Activated CD4-positive, CD25-positive, alpha-beta regulatory T cell treated with anti-CD3 and anti-CD28 coated beads, Interleukin-2, amount 50 U/mL, for 24 hours (primary cell): ENCODE data around the gene JAG1.
"Not testable (repeated sequence)": the region's sequence is repeated elsewhere in the genome, so short reads cannot be mapped to it uniquely, and the experiment has no call there.

Source experiments
- ATAC-seq, 2 donors: fragments of 150-1000 bp; cut with Tn5 transposase; one replicate each; pipeline ENCODE4 v1.10.0; 2021; ENCODE audit warnings: mild to moderate bottlenecking in 1 of 2, moderate library complexity in 1 of 2

The JAG1 gene

GRCh38 chr20:10634683-10635411, 39.0 kb downstream of the JAG1 start:
- no peak for ATAC-seq

GRCh38 chr20:10634211-10634610, 39.6 kb downstream of the JAG1 start:
- no peak for ATAC-seq

- ATAC-seq = no peak
Measured at GRCh38 chr20:10633718-10634117, 40.1 kb downstream of the JAG1 start.

GRCh38 chr20:10632721-10633509, 40.9 kb downstream of the JAG1 start:
- ATAC-seq = no peak

- ATAC-seq = no peak
Measured at GRCh38 chr20:10631126-10631525, 42.7 kb downstream of the JAG1 start.

GRCh38 chr20:10629946-10630650, 43.7 kb downstream of the JAG1 start:
- ATAC-seq = no peak

GRCh38 chr20:10626896-10627295, 46.9 kb downstream of the JAG1 start:
- ATAC-seq = no peak

GRCh38 chr20:10625641-10626040, 48.2 kb downstream of the JAG1 start:
- ATAC-seq = no peak

GRCh38 chr20:10622657-10623418, 51.0 kb downstream of the JAG1 start:
- ATAC-seq = no peak

- ATAC-seq = no peak
Measured at GRCh38 chr20:10621149-10621548, 52.6 kb downstream of the JAG1 start.

GRCh38 chr20:10619427-10619826, 54.4 kb downstream of the JAG1 start:
- no peak for ATAC-seq

- ATAC-seq = no peak
Measured at GRCh38 chr20:10618611-10619245, 55.1 kb downstream of the JAG1 start.

GRCh38 chr20:10617549-10618133, 56.2 kb downstream of the JAG1 start:
- ATAC-seq = not testable (repeated sequence)

- no peak for ATAC-seq
Measured at GRCh38 chr20:10616212-10616611, 57.6 kb downstream of the JAG1 start.

- no peak for ATAC-seq
Measured at GRCh38 chr20:10613911-10614310, 59.9 kb downstream of the JAG1 start.

GRCh38 chr20:10613426-10613825, 60.4 kb downstream of the JAG1 start:
- not testable (repeated sequence) for ATAC-seq

- ATAC-seq = no peak
Measured at GRCh38 chr20:10611357-10611756, 62.4 kb downstream of the JAG1 start.

GRCh38 chr20:10610251-10610650, 63.5 kb downstream of the JAG1 start:
- no peak for ATAC-seq

- no peak for ATAC-seq
Measured at GRCh38 chr20:10609770-10610169, 64.0 kb downstream of the JAG1 start.

- ATAC-seq = no peak
Measured at GRCh38 chr20:10609276-10609675, 64.5 kb downstream of the JAG1 start.

- ATAC-seq = no peak
Measured at GRCh38 chr20:10605547-10606195, 68.1 kb downstream of the JAG1 start.
